ENCODE data around the gene NRBP1. TPM values are rescaled to one million over a fixed set of nuclear protein-coding genes. Genes with fewer than 3 reads are reported as not detected.

The NRBP1 gene
- total and polyA plus RNA-seq, 2 of the 8 experiments (the other 6 are each of a cell fraction or from before 2014, with no cell fraction given) = 115 to 145 TPM

DNA sequence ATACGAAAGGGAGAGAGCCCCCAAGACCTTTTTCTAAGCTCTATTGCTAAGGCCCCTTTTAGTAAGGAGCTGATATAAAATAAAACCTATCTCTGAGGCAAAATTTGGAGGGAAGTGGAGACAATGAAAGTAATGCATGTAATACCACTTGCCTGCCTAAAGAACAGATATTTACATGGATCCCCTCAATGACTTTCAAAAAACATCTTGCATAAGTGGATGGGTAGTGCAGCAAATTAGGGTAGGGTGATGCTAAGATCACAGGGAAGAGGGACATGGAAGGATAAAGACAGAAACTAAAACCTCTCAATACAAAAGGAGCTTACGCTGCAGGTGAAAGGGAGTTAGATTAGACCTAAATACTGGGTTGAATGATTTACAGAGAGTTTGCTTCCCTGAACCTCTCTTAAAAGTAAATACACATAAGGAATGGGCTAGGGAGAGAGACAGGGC lies 49.0 kb upstream of the NRBP1 start:
- no peak overlapping the region for H4K5ac ChIP-seq (ENCODE audit: insufficient read length, low read depth, low read length)
- H3K79me1 ChIP-seq (ENCODE audit: low read depth, low read length) = peaks cover 8% of the 10 kb centered on the region; the same call in 1 of the 2 replicates
- H2AK5ac ChIP-seq (ENCODE audit: low read depth, low read length) = no peak overlapping the region
- H3K9me3 ChIP-seq (ENCODE audit: insufficient read depth in 2 of 2, low read depth in 1 of 2, low read length in 1 of 2) = no peaks in the 10 kb centered on the region
- TF ChIP-seq RBBP5 (IDR thresholded peaks at IDR 0.05; ENCODE audit: borderline replicate concordance, low read depth, low read length) = no peak
- TF ChIP-seq, protein P1, sequence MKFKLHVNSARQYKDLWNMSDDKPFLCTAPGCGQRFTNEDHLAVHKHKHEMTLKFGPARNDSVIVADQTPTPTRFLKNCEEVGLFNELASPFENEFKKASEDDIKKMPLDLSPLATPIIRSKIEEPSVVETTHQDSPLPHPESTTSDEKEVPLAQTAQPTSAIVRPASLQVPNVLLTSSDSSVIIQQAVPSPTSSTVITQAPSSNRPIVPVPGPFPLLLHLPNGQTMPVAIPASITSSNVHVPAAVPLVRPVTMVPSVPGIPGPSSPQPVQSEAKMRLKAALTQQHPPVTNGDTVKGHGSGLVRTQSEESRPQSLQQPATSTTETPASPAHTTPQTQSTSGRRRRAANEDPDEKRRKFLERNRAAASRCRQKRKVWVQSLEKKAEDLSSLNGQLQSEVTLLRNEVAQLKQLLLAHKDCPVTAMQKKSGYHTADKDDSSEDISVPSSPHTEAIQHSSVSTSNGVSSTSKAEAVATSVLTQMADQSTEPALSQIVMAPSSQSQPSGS (IDR thresholded peaks at IDR 0.05; ENCODE audit: low read length) = no peak
- TF ChIP-seq TBP (IDR thresholded peaks at IDR 0.05; ENCODE audit: low read depth, low read length) = no peak
- no peak; a peak in 1 of 3 replicates for TF ChIP-seq POLR2A (IDR thresholded peaks at IDR 0.05; ENCODE audit: control extremely low read depth in 1 of 2, low read depth in 2 of 2, low read length in 2 of 2)
- TF ChIP-seq YY1 (IDR thresholded peaks at IDR 0.05; ENCODE audit: low read depth, low read length) = no peak
- TF ChIP-seq NANOG (IDR thresholded peaks at IDR 0.05; ENCODE audit: insufficient read depth, low read depth, low read length, poor library complexity, severe bottlenecking) = no peak
- no peak for TF ChIP-seq TEAD4 (IDR thresholded peaks at IDR 0.05; ENCODE audit: low read depth, low read length)
- TF ChIP-seq SIRT6 (IDR thresholded peaks at IDR 0.05; ENCODE audit: low read length) = no peak
- TF ChIP-seq, protein P2, sequence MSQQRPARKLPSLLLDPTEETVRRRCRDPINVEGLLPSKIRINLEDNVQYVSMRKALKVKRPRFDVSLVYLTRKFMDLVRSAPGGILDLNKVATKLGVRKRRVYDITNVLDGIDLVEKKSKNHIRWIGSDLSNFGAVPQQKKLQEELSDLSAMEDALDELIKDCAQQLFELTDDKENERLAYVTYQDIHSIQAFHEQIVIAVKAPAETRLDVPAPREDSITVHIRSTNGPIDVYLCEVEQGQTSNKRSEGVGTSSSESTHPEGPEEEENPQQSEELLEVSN (IDR thresholded peaks at IDR 0.05) = no peak
- no peak for TF ChIP-seq KDM5A (IDR thresholded peaks at IDR 0.05; ENCODE audit: low read length)
- FAIRE-seq = no peak
- H4K20me1 ChIP-seq (replicated peaks in 1 of 2; ENCODE audit: control insufficient read depth in 1 of 2, insufficient read depth in 2 of 2, low read length in 2 of 2) = peaks cover 4 to 11% of the 10 kb centered on the region in 2 experiments
- no peak overlapping the region for H2BK12ac ChIP-seq (ENCODE audit: low read depth, low read length)
- peaks cover 7% of the 10 kb centered on the region for H3K23me2 ChIP-seq (ENCODE audit: low read depth, low read length)
- H3K4me2 ChIP-seq (ENCODE audit: insufficient read depth in 1 of 2, low read depth in 2 of 2, low read length in 2 of 2) = peak overlapping the region; percentile 88 to 96
- no peak overlapping the region for H3K23ac ChIP-seq (ENCODE audit: insufficient read length)
- H3K18ac ChIP-seq (ENCODE audit: extremely low read depth, low read length) = no peak overlapping the region
- H3K36me3 ChIP-seq (ENCODE audit: control insufficient read depth in 2 of 4, insufficient read depth in 4 of 4, low read length in 3 of 4) = peaks cover 46 to 70% (median 61%) of the 10 kb centered on the region in 4 experiments
- H4K91ac ChIP-seq (replicated peaks; ENCODE audit: insufficient read length, low read length) = peak overlapping the region; percentile 6
- H2BK120ac ChIP-seq (replicated peaks; ENCODE audit: low read depth, low read length) = no peak overlapping the region
- 0 out of 2 replicates have a peak overlapping the region, but pooled peaks have one; percentile 85 for H3K27ac ChIP-seq (ENCODE audit: low read depth, low read length)
- no peak overlapping the region for H3K56ac ChIP-seq (replicated peaks; ENCODE audit: insufficient read length, low read depth, low read length)
- no peak overlapping the region for H2BK20ac ChIP-seq (ENCODE audit: low read length)
- no peak overlapping the region for H2BK5ac ChIP-seq (ENCODE audit: low read depth, low read length)
- H4K8ac ChIP-seq (ENCODE audit: extremely low read depth, insufficient read depth, low read length) = no peak overlapping the region
- no peak for DNase-seq (ENCODE audit: low read depth in 1 of 2, low spot score in 2 of 2)
- no peak overlapping the region for H2AFZ ChIP-seq (ENCODE audit: low read length)
- peak overlapping the region in 3 of 4 experiments; percentile 84 to 89 (median 85); a peak in 5 of 7 replicates for H3K9ac ChIP-seq (replicated peaks in 1 of 4; ENCODE audit: extremely low read depth in 1 of 4, low read depth in 3 of 4, low read length in 3 of 4)
- no peak overlapping the region for H2BK15ac ChIP-seq (ENCODE audit: low read length)
- H3K14ac ChIP-seq (ENCODE audit: insufficient read length) = no peak overlapping the region
- CTCF ChIA-PET (ENCODE audit: partially characterized antibody) = interaction anchor here (0.7 to 1.4 kb wide), 8 partner anchors 8 to 67 kb away, joined by 3 to 9 read pairs (median 3); partner anchors contain the start of gene GTF3C2
- H3K79me2 ChIP-seq (ENCODE audit: control insufficient read depth in 1 of 2, insufficient read depth in 2 of 2, low read length in 2 of 2) = peaks cover 0 to 12% of the 10 kb centered on the region in 2 experiments; a peak in 2 of 4 replicates
- peak overlapping the region; percentile 65 to 96 (median 82) for H3K4me3 ChIP-seq (ENCODE audit: extremely low read depth in 1 of 4, insufficient read depth in 2 of 4, low read depth in 3 of 4, low read length in 4 of 4)
- H3K4me1 ChIP-seq (replicated peaks in 1 of 4; ENCODE audit: control insufficient read depth in 3 of 4, insufficient read depth in 4 of 4, low read length in 3 of 4) = peaks cover 0 to 8% (median 2%) of the 10 kb centered on the region in 4 experiments; a peak in 5 of 7 replicates
- no peaks in the 10 kb centered on the region for H3K27me3 ChIP-seq (replicated peaks in 1 of 4; ENCODE audit: control insufficient read depth in 3 of 4, extremely low read depth in 1 of 4, insufficient read depth in 3 of 4, low read length in 3 of 4)
- H3K4ac ChIP-seq (replicated peaks; ENCODE audit: insufficient read length, low read depth, low read length) = no peak overlapping the region
- POLR2A ChIA-PET (ENCODE audit: partially characterized antibody) = interaction anchor here (0.7 to 9.5 kb wide), 26 partner anchors 8 to 284 kb away, joined by 3 to 114 read pairs (median 4); partner anchors contain the start of genes CCDC121, EIF2B4, GPN1 and GTF3C2
- 79% methylated on average over 2 of the region's 2 CpGs; no CpG with 5 or more reads in 1 of the 2 experiments for WGBS, 2 experiments (ENCODE audit: extremely low coverage in 1 of 2, insufficient coverage in 1 of 2, insufficient read length in 1 of 2, insufficient replicate concordance in 2 of 2, low coverage in 1 of 2, low lambda C conversion rate in 2 of 2, missing lambda C conversion rate in 1 of 2)

Data from H1 (cell line).